HEK293 (cell line): ENCODE measurements around the gene WDR73.
A peak's percentile ranks its signal among the peaks of the same experiment; 100 is the strongest.

Source experiments
- CTCF ChIA-PET: fragments of 350-600 bp; formaldehyde crosslinking; extraction: SDS; loops from one replicate; lab custom pipeline; 2021; ENCODE audit warnings: antibody characterized with exemption; lab: Yijun Ruan, JAX
- POLR2A ChIA-PET: fragments of 300-600 bp; formaldehyde crosslinking; extraction: SDS; loops from one replicate; lab custom pipeline; 2020; ENCODE audit warnings: antibody characterized with exemption, inconsistent platforms; lab: Yijun Ruan, JAX
- H3K27ac ChIP-seq: fragments of 200-500 bp; sonication (Bioruptor generic); 2 replicates; pipeline ENCODE4 v1.5.1; 2014; ENCODE audit warnings: low read depth, low read length, control low read depth, inconsistent platforms; ENCODE audit errors: extremely low read depth
- H3K36me3 ChIP-seq, 2 experiments: fragments of 200-500 bp in 1 of 2; sonication (Bioruptor generic) in 1 of 2; 1 replicate in 1 of 2; 2 replicates in 1 of 2; pipeline ENCODE4 v1.5.1; 2014 to 2017; ENCODE audit warnings: inconsistent platforms in 2 of 2, low read length in 2 of 2; ENCODE audit not compliant: control insufficient read depth in 2 of 2, insufficient read depth in 1 of 2
- H3K4me1 ChIP-seq: fragments of 200-500 bp; sonication (Bioruptor generic); 2 replicates; pipeline ENCODE4 v1.5.1; 2014; ENCODE audit warnings: mild to moderate bottlenecking, low read length, inconsistent platforms; ENCODE audit not compliant: control insufficient read depth, insufficient read depth
- H3K4me3 ChIP-seq: 2 replicates; pipeline ENCODE4 v1.5.1; 2011; ENCODE audit warnings: low read depth, mild to moderate bottlenecking, control low read depth, low read length, moderate library complexity
- H3K9me3 ChIP-seq: fragments of 200-500 bp; sonication (Bioruptor generic); 2 replicates; pipeline ENCODE4 v1.5.1; 2014; ENCODE audit warnings: low read depth, low read length, inconsistent platforms; ENCODE audit not compliant: control insufficient read depth, insufficient read depth
- GLI4 ChIP-seq: fragments of 450-650 bp; formaldehyde crosslinking; IDR thresholded peaks from 2 replicates; pipeline ENCODE4 v1.5.1; 2016; ENCODE audit warnings: missing biosample characterization, missing genetic modification characterization
- HOXC10 ChIP-seq: sonication (generic); formaldehyde crosslinking; IDR thresholded peaks from 2 replicates; pipeline ENCODE4 v1.8.1; 2023; ENCODE audit warnings: mild to moderate bottlenecking, missing genetic modification reagents
- OSR2 ChIP-seq: fragments of 450-650 bp; formaldehyde crosslinking; IDR thresholded peaks from 2 replicates; pipeline ENCODE4 v1.5.1; 2016; ENCODE audit warnings: missing biosample characterization, missing genetic modification characterization
- REPIN1 ChIP-seq: fragments of 450-650 bp; formaldehyde crosslinking; IDR thresholded peaks from 2 replicates; pipeline ENCODE4 v1.5.1; 2017; ENCODE audit warnings: missing biosample characterization, missing genetic modification characterization, low read depth
- SCRT2 ChIP-seq: fragments of 450-650 bp; formaldehyde crosslinking; IDR thresholded peaks from 2 replicates; pipeline ENCODE4 v1.5.1; 2016; ENCODE audit warnings: missing biosample characterization, missing genetic modification characterization
- ZNF18 ChIP-seq: fragments of 450-650 bp; formaldehyde crosslinking; IDR thresholded peaks from 2 replicates; pipeline ENCODE4 v1.5.1; 2016; ENCODE audit warnings: missing biosample characterization, missing genetic modification characterization
- ZNF19 ChIP-seq: fragments of 450-650 bp; formaldehyde crosslinking; IDR thresholded peaks from 2 replicates; pipeline ENCODE4; 2016; ENCODE audit warnings: missing biosample characterization, missing genetic modification characterization, low read depth
- ZNF292 ChIP-seq: fragments of 450-650 bp; formaldehyde crosslinking; IDR thresholded peaks from 2 replicates; pipeline ENCODE4 v1.5.1; 2016; ENCODE audit warnings: low read depth, missing biosample characterization, missing genetic modification characterization, borderline replicate concordance
- ZNF311 ChIP-seq: fragments of 450-650 bp; formaldehyde crosslinking; IDR thresholded peaks from 2 replicates; pipeline ENCODE4 v1.5.1; 2017; ENCODE audit warnings: missing biosample characterization, missing genetic modification characterization, borderline replicate concordance
- ZNF404 ChIP-seq: fragments of 450-650 bp; formaldehyde crosslinking; IDR thresholded peaks from 2 replicates; pipeline ENCODE4 v1.5.1; 2017; ENCODE audit warnings: missing biosample characterization, missing genetic modification characterization
- ZNF423 ChIP-seq: fragments of 450-650 bp; formaldehyde crosslinking; IDR thresholded peaks from 2 replicates; pipeline ENCODE4 v1.5.1; 2016; ENCODE audit warnings: missing biosample characterization, missing genetic modification characterization
- ZNF521 ChIP-seq: fragments of 450-650 bp; formaldehyde crosslinking; IDR thresholded peaks from 2 replicates; pipeline ENCODE4 v1.5.1; 2017; ENCODE audit warnings: missing biosample characterization, mild to moderate bottlenecking, missing genetic modification characterization
- ZNF529 ChIP-seq: fragments of 450-650 bp; formaldehyde crosslinking; IDR thresholded peaks from 2 replicates; pipeline ENCODE4 v1.5.1; 2017; ENCODE audit warnings: missing genetic modification characterization, missing biosample characterization; ENCODE audit not compliant: insufficient replicate concordance
- ZNF558 ChIP-seq: fragments of 450-650 bp; formaldehyde crosslinking; IDR thresholded peaks from 2 replicates; pipeline ENCODE4 v1.5.1; 2016; ENCODE audit warnings: missing biosample characterization, missing genetic modification characterization
- ZNF571 ChIP-seq: fragments of 450-650 bp; formaldehyde crosslinking; IDR thresholded peaks from 2 replicates; pipeline ENCODE4 v1.5.0; 2017; ENCODE audit warnings: missing biosample characterization, missing genetic modification characterization
- ZNF610 ChIP-seq: fragments of 450-650 bp; formaldehyde crosslinking; IDR thresholded peaks from 2 replicates; pipeline ENCODE4 v1.5.1; 2016; ENCODE audit warnings: missing biosample characterization, missing genetic modification characterization, borderline replicate concordance
- ZNF621 ChIP-seq: fragments of 450-650 bp; formaldehyde crosslinking; IDR thresholded peaks from 2 replicates; pipeline ENCODE4 v1.5.1; 2017; ENCODE audit warnings: missing biosample characterization, missing genetic modification characterization
- ZNF664 ChIP-seq: fragments of 450-650 bp; formaldehyde crosslinking; IDR thresholded peaks from 2 replicates; pipeline ENCODE4 v1.5.1; 2016; ENCODE audit warnings: missing biosample characterization, missing genetic modification characterization
- ZNF747 ChIP-seq: fragments of 450-650 bp; formaldehyde crosslinking; IDR thresholded peaks from 2 replicates; pipeline ENCODE4 v1.5.1; 2016; ENCODE audit warnings: missing biosample characterization, missing genetic modification characterization
- TF ChIP-seq, protein P1 (sequence below): fragments of 450-650 bp; formaldehyde crosslinking; IDR thresholded peaks from 2 replicates; pipeline ENCODE4 v1.5.1; 2016; ENCODE audit warnings: missing biosample characterization, missing genetic modification characterization
- TF ChIP-seq, protein P2 (sequence below): fragments of 450-650 bp; formaldehyde crosslinking; IDR thresholded peaks from 2 replicates; pipeline ENCODE4 v1.5.1; 2016; ENCODE audit warnings: missing biosample characterization, missing genetic modification characterization
- TF ChIP-seq, protein P3 (sequence below): fragments of 450-650 bp; formaldehyde crosslinking; IDR thresholded peaks from 2 replicates; pipeline ENCODE4 v1.5.1; 2016; ENCODE audit warnings: missing biosample characterization, missing genetic modification characterization
- TF ChIP-seq, protein P4 (sequence below): fragments of 450-650 bp; formaldehyde crosslinking; IDR thresholded peaks from 2 replicates; pipeline ENCODE4 v1.5.1; 2016; ENCODE audit warnings: missing biosample characterization, missing genetic modification characterization

Gene WDR73

DNA sequence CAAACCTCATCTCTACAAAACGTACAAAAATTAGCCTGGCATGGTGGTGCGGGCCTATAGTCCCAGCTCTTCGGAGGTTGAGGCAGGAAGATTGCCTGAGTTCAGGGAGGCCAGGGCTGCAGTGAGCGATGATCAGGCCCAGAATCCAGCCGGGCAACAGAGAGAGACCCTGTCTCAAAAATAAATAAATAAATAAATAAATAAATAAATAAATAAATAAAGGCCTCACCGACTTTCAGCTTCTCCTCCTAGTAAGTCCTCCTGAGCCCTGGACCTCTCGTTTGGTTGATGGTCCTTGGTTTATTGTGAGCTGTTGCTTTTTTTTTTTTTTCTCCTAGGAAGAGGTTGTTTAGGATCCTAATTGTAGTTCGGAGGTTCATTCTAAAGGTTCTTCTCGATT lies 25.1 kb downstream of the WDR73 start (continued):
- TF ChIP-seq, protein P1, sequence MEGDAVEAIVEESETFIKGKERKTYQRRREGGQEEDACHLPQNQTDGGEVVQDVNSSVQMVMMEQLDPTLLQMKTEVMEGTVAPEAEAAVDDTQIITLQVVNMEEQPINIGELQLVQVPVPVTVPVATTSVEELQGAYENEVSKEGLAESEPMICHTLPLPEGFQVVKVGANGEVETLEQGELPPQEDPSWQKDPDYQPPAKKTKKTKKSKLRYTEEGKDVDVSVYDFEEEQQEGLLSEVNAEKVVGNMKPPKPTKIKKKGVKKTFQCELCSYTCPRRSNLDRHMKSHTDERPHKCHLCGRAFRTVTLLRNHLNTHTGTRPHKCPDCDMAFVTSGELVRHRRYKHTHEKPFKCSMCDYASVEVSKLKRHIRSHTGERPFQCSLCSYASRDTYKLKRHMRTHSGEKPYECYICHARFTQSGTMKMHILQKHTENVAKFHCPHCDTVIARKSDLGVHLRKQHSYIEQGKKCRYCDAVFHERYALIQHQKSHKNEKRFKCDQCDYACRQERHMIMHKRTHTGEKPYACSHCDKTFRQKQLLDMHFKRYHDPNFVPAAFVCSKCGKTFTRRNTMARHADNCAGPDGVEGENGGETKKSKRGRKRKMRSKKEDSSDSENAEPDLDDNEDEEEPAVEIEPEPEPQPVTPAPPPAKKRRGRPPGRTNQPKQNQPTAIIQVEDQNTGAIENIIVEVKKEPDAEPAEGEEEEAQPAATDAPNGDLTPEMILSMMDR (tag by site-specific recombination) = no peak
- TF ChIP-seq ZNF292 (tag by site-specific recombination) (0 out of 2 replicates have a peak, but pooled peaks have one; percentile 31), SCRT2 (tag by site-specific recombination) (no peak), ZNF423 (no peak), ZNF19 (0 out of 2 replicates have a peak, but pooled peaks have one; percentile 51), ZNF664 (tag by site-specific recombination) (peak; percentile 83; the same call in 1 of the 2 replicates), ZNF571 (tag by site-specific recombination) (no peak), GLI4 (no peak), ZNF621 (tag by site-specific recombination) (no peak), ZNF529 (tag by site-specific recombination) (peak; percentile 72), ZNF558 (peak; percentile 89), ZNF747 (tag by site-specific recombination) (no peak), ZNF404 (tag by site-specific recombination) (peak; percentile 63; the same call in 1 of the 2 replicates), REPIN1 (tag by site-specific recombination) (no peak)
- TF ChIP-seq, protein P2, sequence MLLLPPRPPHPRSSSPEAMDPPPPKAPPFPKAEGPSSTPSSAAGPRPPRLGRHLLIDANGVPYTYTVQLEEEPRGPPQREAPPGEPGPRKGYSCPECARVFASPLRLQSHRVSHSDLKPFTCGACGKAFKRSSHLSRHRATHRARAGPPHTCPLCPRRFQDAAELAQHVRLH (tag by site-specific recombination) = no peak
- TF ChIP-seq, protein P3, sequence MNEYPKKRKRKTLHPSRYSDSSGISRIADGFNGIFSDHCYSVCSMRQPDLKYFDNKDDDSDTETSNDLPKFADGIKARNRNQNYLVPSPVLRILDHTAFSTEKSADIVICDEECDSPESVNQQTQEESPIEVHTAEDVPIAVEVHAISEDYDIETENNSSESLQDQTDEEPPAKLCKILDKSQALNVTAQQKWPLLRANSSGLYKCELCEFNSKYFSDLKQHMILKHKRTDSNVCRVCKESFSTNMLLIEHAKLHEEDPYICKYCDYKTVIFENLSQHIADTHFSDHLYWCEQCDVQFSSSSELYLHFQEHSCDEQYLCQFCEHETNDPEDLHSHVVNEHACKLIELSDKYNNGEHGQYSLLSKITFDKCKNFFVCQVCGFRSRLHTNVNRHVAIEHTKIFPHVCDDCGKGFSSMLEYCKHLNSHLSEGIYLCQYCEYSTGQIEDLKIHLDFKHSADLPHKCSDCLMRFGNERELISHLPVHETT (tag by site-specific recombination) = no peak
- TF ChIP-seq, protein P4, sequence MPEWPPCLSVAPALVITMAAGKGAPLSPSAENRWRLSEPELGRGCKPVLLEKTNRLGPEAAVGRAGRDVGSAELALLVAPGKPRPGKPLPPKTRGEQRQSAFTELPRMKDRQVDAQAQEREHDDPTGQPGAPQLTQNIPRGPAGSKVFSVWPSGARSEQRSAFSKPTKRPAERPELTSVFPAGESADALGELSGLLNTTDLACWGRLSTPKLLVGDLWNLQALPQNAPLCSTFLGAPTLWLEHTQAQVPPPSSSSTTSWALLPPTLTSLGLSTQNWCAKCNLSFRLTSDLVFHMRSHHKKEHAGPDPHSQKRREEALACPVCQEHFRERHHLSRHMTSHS (tag by site-specific recombination) = no peak

DNA sequence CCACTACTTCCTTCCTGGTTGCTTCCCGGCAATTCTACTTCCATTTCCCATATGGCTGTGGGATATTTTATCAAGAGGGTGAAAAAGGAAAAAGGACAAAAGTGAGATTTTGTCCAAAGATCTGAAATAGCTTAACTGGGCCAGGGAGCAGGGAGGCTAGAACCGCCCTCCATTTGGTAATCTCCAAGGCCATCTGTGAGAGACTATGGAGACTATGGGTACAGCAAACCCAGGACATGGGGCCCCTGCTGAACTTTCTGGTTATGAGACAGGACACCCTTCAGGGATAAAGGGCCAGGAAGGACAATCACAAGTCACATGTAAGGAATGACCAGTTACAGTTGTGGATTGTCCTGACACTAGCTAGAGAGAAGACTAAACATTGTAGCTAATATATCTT lies 29.0 kb downstream of the WDR73 start:
- Histone ChIP-seq H3K9me3 (no peaks in the 10 kb centered on the region), H3K4me1 (no peaks in the 10 kb centered on the region)
- POLR2A ChIA-PET = interaction anchor here (0.6 kb wide), 1 partner anchor 28 kb away, joined by 3 read pairs; no protein-coding TSS in a partner anchor
- TF ChIP-seq HOXC10 (CRISPR knock-in tag) (no peak), ZNF18 (tag by site-specific recombination) (no peak), ZNF610 (tag by site-specific recombination) (no peak), ZNF311 (tag by site-specific recombination) (no peak), OSR2 (tag by site-specific recombination) (no peak), ZNF521 (no peak)
- TF ChIP-seq, all 188 proteins: peak for 0
- H3K27ac ChIP-seq = no peak overlapping the region
- CTCF ChIA-PET = interaction anchor here (0.8 kb wide), 2 partner anchors 26 to 544 kb away, joined by 3 to 4 read pairs; no protein-coding TSS in a partner anchor
- no peak overlapping the region for H3K4me3 ChIP-seq
- peaks cover 0 to 27% of the 10 kb centered on the region in 2 experiments; a peak in 1 of 3 replicates for H3K36me3 ChIP-seq
